ENCODE results near the gene CDYL2. TPM values are rescaled to one million over a fixed set of nuclear protein-coding genes. Genes with fewer than 3 reads are reported as not detected.

Gene CDYL2
- total RNA-seq, 1 donor from 2014 or later, result 26.5 TPM

- H3K36me3 ChIP-seq (ENCODE audit: insufficient read depth, low read length), result no peaks in the 10 kb centered on the region
- Mint-ChIP-seq H3K9me3 (ENCODE audit: unreplicated experiment) (peaks cover 7% of the 10 kb centered on the region), H3K36me3 (ENCODE audit: low read depth, unreplicated experiment) (no peaks in the 10 kb centered on the region), H3K27me3 (ENCODE audit: low read depth, unreplicated experiment) (no peaks in the 10 kb centered on the region), H3K4me1 (ENCODE audit: low read depth, unreplicated experiment) (no peaks in the 10 kb centered on the region), H3K27ac (ENCODE audit: unreplicated experiment) (no peak overlapping the region), H3K4me3 (ENCODE audit: unreplicated experiment) (no peak overlapping the region)
- H3K27me3 ChIP-seq (ENCODE audit: insufficient read depth, low read length), result no peaks in the 10 kb centered on the region
- no peak for TF ChIP-seq EZH2 (IDR thresholded peaks at IDR 0.05; ENCODE audit: insufficient read depth, low read length)
- no peak for TF ChIP-seq CTCF (IDR thresholded peaks at IDR 0.05; ENCODE audit: insufficient read depth, low read depth, low read length)
- no peaks in the 10 kb centered on the region for H3K4me1 ChIP-seq (ENCODE audit: insufficient read depth, low read length)
- no peak overlapping the region for H3K27ac ChIP-seq (ENCODE audit: low read depth, low read length)
- no peak overlapping the region for H3K9ac ChIP-seq (ENCODE audit: low read length)
- H3K4me2 ChIP-seq (ENCODE audit: low read length), result no peak overlapping the region
- no peak for DNase-seq (ENCODE audit: low read depth)
- no peaks in the 10 kb centered on the region for H3K79me2 ChIP-seq (ENCODE audit: insufficient read depth, low read length)
- H3K9me3 ChIP-seq (ENCODE audit: insufficient read depth, low read depth, low read length), result no peaks in the 10 kb centered on the region
- H3K4me3 ChIP-seq (ENCODE audit: insufficient read depth, low read depth, low read length), result no peak overlapping the region
- FAIRE-seq, result no peak
- H2AFZ ChIP-seq (ENCODE audit: low read depth, low read length), result no peak overlapping the region
- H4K20me1 ChIP-seq (ENCODE audit: insufficient read depth, low read length), result no peaks in the 10 kb centered on the region
These were observed 8.2 kb upstream of the CDYL2 start for GRCh38 chr16:80812593-80812992.

- Histone ChIP-seq H3K9me3 (ENCODE audit: insufficient read depth, low read depth, low read length) (no peaks in the 10 kb centered on the region), H3K27me3 (ENCODE audit: insufficient read depth, low read length) (no peaks in the 10 kb centered on the region), H3K27ac (ENCODE audit: low read depth, low read length) (no peak overlapping the region), H3K36me3 (ENCODE audit: insufficient read depth, low read length) (no peaks in the 10 kb centered on the region), H3K4me3 (ENCODE audit: insufficient read depth, low read depth, low read length) (no peak overlapping the region), H3K4me2 (ENCODE audit: low read length) (no peak overlapping the region), H4K20me1 (ENCODE audit: insufficient read depth, low read length) (no peaks in the 10 kb centered on the region), H3K9ac (ENCODE audit: low read length) (no peak overlapping the region), H2AFZ (ENCODE audit: low read depth, low read length) (no peak overlapping the region), H3K4me1 (ENCODE audit: insufficient read depth, low read length) (peaks cover 10% of the 10 kb centered on the region), H3K79me2 (ENCODE audit: insufficient read depth, low read length) (no peaks in the 10 kb centered on the region)
- FAIRE-seq (no peak), DNase-seq (ENCODE audit: low read depth) (no peak)
- Mint-ChIP-seq H3K4me3 (ENCODE audit: unreplicated experiment) (no peak overlapping the region), H3K9me3 (ENCODE audit: unreplicated experiment) (peaks cover 5% of the 10 kb centered on the region), H3K4me1 (ENCODE audit: low read depth, unreplicated experiment) (peaks cover 7% of the 10 kb centered on the region), H3K36me3 (ENCODE audit: low read depth, unreplicated experiment) (no peaks in the 10 kb centered on the region), H3K27ac (ENCODE audit: unreplicated experiment) (no peak overlapping the region), H3K27me3 (ENCODE audit: low read depth, unreplicated experiment) (no peaks in the 10 kb centered on the region)
- no peak for TF ChIP-seq CTCF (IDR thresholded peaks at IDR 0.05; ENCODE audit: insufficient read depth, low read depth, low read length)
- TF ChIP-seq EZH2 (IDR thresholded peaks at IDR 0.05; ENCODE audit: insufficient read depth, low read length), result no peak
These were observed 5.0 kb upstream of the CDYL2 start for GRCh38 chr16:80809366-80809765.

- Histone ChIP-seq H3K27me3 (ENCODE audit: insufficient read depth, low read length) (no peaks in the 10 kb centered on the region), H3K9ac (ENCODE audit: low read length) (no peak overlapping the region), H3K4me3 (ENCODE audit: insufficient read depth, low read depth, low read length) (no peak overlapping the region), H3K4me2 (ENCODE audit: low read length) (no peak overlapping the region), H3K9me3 (ENCODE audit: insufficient read depth, low read depth, low read length) (no peaks in the 10 kb centered on the region), H3K36me3 (ENCODE audit: insufficient read depth, low read length) (no peaks in the 10 kb centered on the region), H4K20me1 (ENCODE audit: insufficient read depth, low read length) (no peaks in the 10 kb centered on the region), H3K27ac (ENCODE audit: low read depth, low read length) (no peak overlapping the region), H2AFZ (ENCODE audit: low read depth, low read length) (no peak overlapping the region), H3K79me2 (ENCODE audit: insufficient read depth, low read length) (peaks cover 3% of the 10 kb centered on the region), H3K4me1 (ENCODE audit: insufficient read depth, low read length) (peaks cover 10% of the 10 kb centered on the region)
- no peak overlapping the region for H3K4me3 Mint-ChIP-seq (ENCODE audit: unreplicated experiment)
- peaks cover 7% of the 10 kb centered on the region for H3K4me1 Mint-ChIP-seq (ENCODE audit: low read depth, unreplicated experiment)
- H3K36me3 Mint-ChIP-seq (ENCODE audit: low read depth, unreplicated experiment), result peaks cover under 1% of the 10 kb centered on the region
- TF ChIP-seq CTCF (IDR thresholded peaks at IDR 0.05; ENCODE audit: insufficient read depth, low read depth, low read length) (no peak), EZH2 (IDR thresholded peaks at IDR 0.05; ENCODE audit: insufficient read depth, low read length) (no peak)
- peaks cover 5% of the 10 kb centered on the region for H3K9me3 Mint-ChIP-seq (ENCODE audit: unreplicated experiment)
- H3K27ac Mint-ChIP-seq (ENCODE audit: unreplicated experiment), result no peak overlapping the region
- no peaks in the 10 kb centered on the region for H3K27me3 Mint-ChIP-seq (ENCODE audit: low read depth, unreplicated experiment)
- FAIRE-seq (no peak), DNase-seq (ENCODE audit: low read depth) (no peak)
These were observed 3.5 kb upstream of the CDYL2 start for GRCh38 chr16:80807906-80808305.
